Progenitor cell of endocrine pancreas (in vitro differentiated cells): ENCODE data around the gene EN2. TPM values are rescaled to one million over a fixed set of nuclear protein-coding genes. Genes with fewer than 3 reads are reported as not detected.
"Not testable (repeated sequence)": the region's sequence is repeated elsewhere in the genome, so short reads cannot be mapped to it uniquely, and the experiment has no call there.

Experiments
- DNase-seq: peaks from one replicate; pipeline ENCODE4 v3.0.0; 2021; ENCODE audit warnings: low spot score; ENCODE audit not compliant: unreplicated experiment
- H3K27ac Mint-ChIP-seq: 2 replicates; pipeline ENCODE4 v1.8.0; 2021; ENCODE audit warnings: mild to moderate bottlenecking, moderate library complexity, mixed read lengths
- H3K27me3 Mint-ChIP-seq: 2 replicates; pipeline ENCODE4 v1.8.0; 2021; ENCODE audit warnings: mixed read lengths
- H3K36me3 Mint-ChIP-seq: 2 replicates; pipeline ENCODE4 v1.8.0; 2022; ENCODE audit warnings: mixed read lengths; ENCODE audit not compliant: insufficient read depth
- H3K4me1 Mint-ChIP-seq: 2 replicates; pipeline ENCODE4 v1.8.0; 2021; ENCODE audit warnings: low read depth, mixed read lengths
- H3K4me3 Mint-ChIP-seq: 2 replicates; pipeline ENCODE4 v1.8.0; 2021; ENCODE audit warnings: low read depth, mild to moderate bottlenecking, moderate library complexity, mixed read lengths
- H3K9me3 Mint-ChIP-seq: 2 replicates; pipeline ENCODE4 v1.8.0; 2021; ENCODE audit warnings: low read depth, mixed read lengths
- total RNA-seq: library from RNA; stranded (reverse); gene quantifications from 2 replicates; pipeline ENCODE4 v1.2.1, GENCODE V29; 2021
- TF ChIP-seq, protein P1 (sequence below): fragments of 200-600 bp; sonication (generic); IDR thresholded peaks from one replicate; pipeline ENCODE4 v1.5.0; 2021; ENCODE audit warnings: antibody characterized with exemption, mild to moderate bottlenecking; ENCODE audit not compliant: unreplicated experiment

The EN2 gene
- total RNA-seq, 1 donor from 2014 or later, result not detected

DNA sequence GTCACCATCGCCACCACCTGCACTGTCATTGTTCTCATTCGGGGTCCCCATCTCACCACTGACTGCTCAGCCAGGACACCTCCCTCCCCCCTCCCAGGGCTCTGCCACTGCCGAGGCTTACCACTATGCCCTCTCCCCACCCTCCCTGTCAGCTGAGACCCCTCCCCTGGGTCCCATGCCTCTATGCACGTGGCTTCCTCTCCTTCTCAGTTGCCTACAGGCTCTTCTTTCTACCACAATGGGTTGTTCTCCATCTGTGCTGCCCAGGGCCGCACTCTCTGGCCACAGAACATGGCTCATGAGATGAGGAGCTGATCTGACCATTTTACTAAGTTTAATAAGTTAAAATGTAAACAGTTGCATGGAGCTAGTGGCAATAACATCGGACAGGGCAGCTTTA, 16.1 kb upstream of the EN2 start:
- no peak for DNase-seq
- Mint-ChIP-seq H3K4me1 (no peaks in the 10 kb centered on the region), H3K27me3 (peaks cover 92% of the 10 kb centered on the region), H3K9me3 (no peaks in the 10 kb centered on the region), H3K4me3 (no peak overlapping the region), H3K27ac (no peak overlapping the region), H3K36me3 (no peaks in the 10 kb centered on the region)
- TF ChIP-seq, protein P1, sequence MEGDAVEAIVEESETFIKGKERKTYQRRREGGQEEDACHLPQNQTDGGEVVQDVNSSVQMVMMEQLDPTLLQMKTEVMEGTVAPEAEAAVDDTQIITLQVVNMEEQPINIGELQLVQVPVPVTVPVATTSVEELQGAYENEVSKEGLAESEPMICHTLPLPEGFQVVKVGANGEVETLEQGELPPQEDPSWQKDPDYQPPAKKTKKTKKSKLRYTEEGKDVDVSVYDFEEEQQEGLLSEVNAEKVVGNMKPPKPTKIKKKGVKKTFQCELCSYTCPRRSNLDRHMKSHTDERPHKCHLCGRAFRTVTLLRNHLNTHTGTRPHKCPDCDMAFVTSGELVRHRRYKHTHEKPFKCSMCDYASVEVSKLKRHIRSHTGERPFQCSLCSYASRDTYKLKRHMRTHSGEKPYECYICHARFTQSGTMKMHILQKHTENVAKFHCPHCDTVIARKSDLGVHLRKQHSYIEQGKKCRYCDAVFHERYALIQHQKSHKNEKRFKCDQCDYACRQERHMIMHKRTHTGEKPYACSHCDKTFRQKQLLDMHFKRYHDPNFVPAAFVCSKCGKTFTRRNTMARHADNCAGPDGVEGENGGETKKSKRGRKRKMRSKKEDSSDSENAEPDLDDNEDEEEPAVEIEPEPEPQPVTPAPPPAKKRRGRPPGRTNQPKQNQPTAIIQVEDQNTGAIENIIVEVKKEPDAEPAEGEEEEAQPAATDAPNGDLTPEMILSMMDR, result no peak

DNA sequence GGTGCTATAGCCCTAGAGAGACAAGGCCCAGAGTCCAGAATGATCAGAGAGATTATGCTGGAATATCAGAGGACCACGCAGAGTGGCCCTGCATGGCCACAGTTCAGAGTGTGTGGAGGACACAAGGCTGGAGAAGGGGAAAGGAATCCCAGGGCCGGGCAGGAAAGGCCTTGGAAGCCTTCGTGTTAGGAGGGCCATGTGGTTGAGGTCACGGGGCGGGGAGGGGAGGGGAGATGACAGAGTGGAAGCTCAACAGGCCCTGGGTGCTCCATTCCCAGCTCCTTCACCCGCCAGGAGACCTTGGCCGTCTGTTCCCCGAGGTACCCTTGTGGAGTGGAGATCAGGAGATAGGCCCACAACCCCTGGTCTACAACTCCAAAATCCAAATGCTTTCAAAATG, 13.2 kb upstream of the EN2 start:
- no peak overlapping the region for H3K27ac Mint-ChIP-seq
- H3K27me3 Mint-ChIP-seq, result peaks cover 91% of the 10 kb centered on the region
- H3K36me3 Mint-ChIP-seq, result no peaks in the 10 kb centered on the region
- no peaks in the 10 kb centered on the region for H3K9me3 Mint-ChIP-seq
- TF ChIP-seq, protein P1, result no peak
- H3K4me3 Mint-ChIP-seq, result no peak overlapping the region
- H3K4me1 Mint-ChIP-seq, result peaks cover 1% of the 10 kb centered on the region
- no peak for DNase-seq

DNA sequence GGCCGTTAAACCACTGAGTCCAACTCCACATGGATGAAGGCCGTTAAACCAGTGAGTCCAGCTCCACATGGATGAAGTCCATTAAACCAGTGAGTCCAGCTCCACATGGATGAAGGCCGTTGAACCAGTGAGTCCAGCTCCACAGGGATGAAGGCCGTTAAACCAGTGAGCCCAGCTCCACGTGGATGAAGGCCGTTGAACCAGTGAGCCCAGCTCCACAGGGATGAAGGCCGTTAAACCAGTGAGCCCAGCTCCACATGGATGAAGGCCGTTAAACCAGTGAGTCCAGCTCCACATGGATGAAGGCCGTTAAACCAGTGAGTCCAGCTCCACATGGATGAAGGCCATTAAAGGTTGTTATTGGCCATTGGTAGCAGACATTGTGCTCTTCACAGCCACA, 12.3 kb upstream of the EN2 start:
- H3K9me3 Mint-ChIP-seq, H3K27ac Mint-ChIP-seq, DNase-seq, H3K36me3 Mint-ChIP-seq, H3K4me1 Mint-ChIP-seq, H3K4me3 Mint-ChIP-seq: not testable (repeated sequence)
- peaks cover 88% of the 10 kb centered on the region for H3K27me3 Mint-ChIP-seq

DNA sequence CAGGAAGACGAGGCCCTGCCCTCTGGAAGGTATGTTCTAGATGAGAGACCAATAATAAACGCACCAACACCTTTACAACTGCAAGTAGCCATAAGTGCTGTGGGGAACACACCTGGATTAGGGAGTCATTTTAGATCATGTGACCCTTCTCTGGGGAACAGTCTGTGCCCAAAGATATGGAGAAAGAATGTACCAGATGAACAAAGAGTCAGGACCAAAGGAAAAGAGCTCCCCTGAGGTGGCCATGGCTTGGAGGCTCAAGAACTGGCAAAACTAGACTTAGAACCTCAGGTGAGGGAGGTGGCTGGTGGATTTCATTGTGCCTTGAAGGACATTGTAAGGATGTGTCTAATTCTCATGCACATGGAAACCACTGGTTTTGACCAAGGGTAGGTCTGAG, 10.3 kb upstream of the EN2 start:
- Mint-ChIP-seq H3K27me3 (peaks cover 88% of the 10 kb centered on the region), H3K36me3 (no peaks in the 10 kb centered on the region), H3K9me3 (no peaks in the 10 kb centered on the region), H3K4me1 (peaks cover 1% of the 10 kb centered on the region), H3K27ac (peak overlapping the region; percentile 36), H3K4me3 (no peak overlapping the region)
- TF ChIP-seq, protein P1, result no peak
- DNase-seq, result no peak

DNA sequence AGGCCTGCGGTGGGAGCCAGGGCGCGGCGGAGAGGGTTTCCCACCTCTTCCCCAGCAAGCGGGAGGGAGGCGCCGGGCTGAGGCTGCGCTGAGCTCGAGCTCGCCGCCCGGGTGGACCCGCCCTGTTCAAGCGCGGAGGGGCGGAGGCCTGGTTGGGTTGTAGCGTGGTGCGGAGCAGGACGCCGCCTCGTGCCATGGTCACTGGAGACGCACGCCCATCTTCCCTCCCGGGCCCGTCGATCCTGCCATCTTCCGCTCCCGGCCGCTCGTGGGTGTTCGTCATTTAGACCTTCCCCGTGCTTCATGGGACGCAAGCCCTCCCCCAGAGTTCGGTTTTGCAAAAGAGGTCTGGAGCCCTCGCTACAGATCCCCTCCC, 9.3 kb upstream of the EN2 start:
- DNase-seq, result no peak
- Mint-ChIP-seq H3K27me3 (peaks cover 87% of the 10 kb centered on the region), H3K4me3 (no peak overlapping the region)

More for the DNA sequence above, 9.3 kb upstream of the EN2 start:
- TF ChIP-seq, protein P1, result no peak
- no peaks in the 10 kb centered on the region for H3K9me3 Mint-ChIP-seq
- H3K4me1 Mint-ChIP-seq, result peaks cover 1% of the 10 kb centered on the region
- no peaks in the 10 kb centered on the region for H3K36me3 Mint-ChIP-seq
- no peak overlapping the region for H3K27ac Mint-ChIP-seq
